Measurements from ENCODE around the gene ALPL.

DNA sequence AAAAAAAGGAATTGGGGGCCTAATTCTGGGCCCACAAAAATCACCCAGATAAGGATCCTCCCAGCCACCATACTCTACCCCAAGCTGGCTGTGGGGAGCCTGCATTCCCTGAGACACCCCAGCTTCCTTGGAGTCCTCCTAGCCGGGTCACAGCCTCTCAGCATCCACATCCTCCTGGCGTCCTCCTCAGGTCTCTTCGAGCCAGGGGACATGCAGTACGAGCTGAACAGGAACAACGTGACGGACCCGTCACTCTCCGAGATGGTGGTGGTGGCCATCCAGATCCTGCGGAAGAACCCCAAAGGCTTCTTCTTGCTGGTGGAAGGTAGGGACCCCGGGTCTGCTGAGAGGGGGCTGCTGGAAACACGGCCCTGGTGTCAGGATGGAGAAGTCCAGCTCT lies 64.3 kb downstream of the ALPL start:
- TF ChIP-seq POLR2AphosphoS5 (IDR thresholded peaks at IDR 0.05; ENCODE audit: low read depth, low read length) (no peak), POLR2A (IDR thresholded peaks at IDR 0.05; ENCODE audit: low read depth, low read length) (no peak)
